ENCODE results near the gene OXNAD1.

The OXNAD1 gene

DNA sequence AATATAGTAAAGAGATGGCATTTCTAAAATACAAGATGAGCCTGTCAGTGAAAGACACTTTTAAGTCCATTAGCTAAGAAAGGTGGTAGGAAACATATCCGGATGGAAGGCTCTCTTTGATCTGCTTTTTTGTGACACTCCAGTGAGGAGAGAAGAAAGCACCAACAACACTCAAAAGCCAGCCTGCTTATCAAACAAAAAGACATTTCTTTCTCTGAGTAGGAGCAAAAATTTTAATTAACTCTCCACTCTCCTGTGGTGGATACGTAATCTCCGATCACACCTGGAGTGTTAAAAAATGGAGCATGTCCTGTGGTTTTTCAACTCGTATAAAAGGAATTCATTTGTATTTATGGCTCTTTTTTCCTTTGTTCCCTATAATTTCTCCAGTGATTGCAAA lies 65.3 kb downstream of the OXNAD1 start:
- TF ChIP-seq, protein P1, sequence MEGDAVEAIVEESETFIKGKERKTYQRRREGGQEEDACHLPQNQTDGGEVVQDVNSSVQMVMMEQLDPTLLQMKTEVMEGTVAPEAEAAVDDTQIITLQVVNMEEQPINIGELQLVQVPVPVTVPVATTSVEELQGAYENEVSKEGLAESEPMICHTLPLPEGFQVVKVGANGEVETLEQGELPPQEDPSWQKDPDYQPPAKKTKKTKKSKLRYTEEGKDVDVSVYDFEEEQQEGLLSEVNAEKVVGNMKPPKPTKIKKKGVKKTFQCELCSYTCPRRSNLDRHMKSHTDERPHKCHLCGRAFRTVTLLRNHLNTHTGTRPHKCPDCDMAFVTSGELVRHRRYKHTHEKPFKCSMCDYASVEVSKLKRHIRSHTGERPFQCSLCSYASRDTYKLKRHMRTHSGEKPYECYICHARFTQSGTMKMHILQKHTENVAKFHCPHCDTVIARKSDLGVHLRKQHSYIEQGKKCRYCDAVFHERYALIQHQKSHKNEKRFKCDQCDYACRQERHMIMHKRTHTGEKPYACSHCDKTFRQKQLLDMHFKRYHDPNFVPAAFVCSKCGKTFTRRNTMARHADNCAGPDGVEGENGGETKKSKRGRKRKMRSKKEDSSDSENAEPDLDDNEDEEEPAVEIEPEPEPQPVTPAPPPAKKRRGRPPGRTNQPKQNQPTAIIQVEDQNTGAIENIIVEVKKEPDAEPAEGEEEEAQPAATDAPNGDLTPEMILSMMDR (IDR thresholded peaks at IDR 0.05; ENCODE audit: borderline replicate concordance, control extremely low read depth, extremely low read depth, insufficient read depth, missing control alignments) = no peak
- no peak for DNase-seq (ENCODE audit: low spot score)
- in situ Hi-C loops (cut with MboI; ENCODE audit: low sequenced_read_pairs, unreplicated experiment) = no loop called here

DNA sequence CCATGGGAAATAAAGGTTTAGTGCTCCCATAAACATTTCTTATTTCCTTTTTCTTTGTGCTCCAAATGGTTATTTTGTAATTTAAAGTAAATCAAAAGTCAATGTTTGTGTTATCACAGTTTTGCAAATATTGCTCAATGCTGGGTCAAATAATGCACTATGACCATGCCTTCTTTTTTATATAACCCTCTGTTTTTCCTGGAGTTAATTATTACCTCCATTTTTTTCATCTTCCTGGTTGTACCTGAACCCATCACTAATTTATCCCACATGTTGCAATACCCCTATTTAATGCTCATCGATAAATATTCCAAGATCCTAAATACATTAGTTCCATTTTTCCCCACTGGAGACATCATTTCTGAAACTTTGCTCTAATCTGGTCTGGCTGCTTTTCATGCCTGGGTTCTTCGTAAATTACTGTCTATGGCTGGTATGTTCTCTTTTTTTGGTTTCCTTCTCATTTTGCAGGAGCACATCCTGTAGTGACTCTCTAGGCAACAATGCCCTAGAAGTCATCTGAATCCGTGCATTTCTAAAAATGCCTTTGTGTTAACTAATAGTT lies 66.4 kb downstream of the OXNAD1 start:
- no peak for DNase-seq (ENCODE audit: low spot score)
- in situ Hi-C loops (cut with MboI; ENCODE audit: low sequenced_read_pairs, unreplicated experiment) = no loop called here
- TF ChIP-seq, protein P1 (IDR thresholded peaks at IDR 0.05; ENCODE audit: borderline replicate concordance, control extremely low read depth, extremely low read depth, insufficient read depth, missing control alignments) = no peak

GRCh38 chr3:16332904-16333426 lies 68.0 kb downstream of the OXNAD1 start:
- in situ Hi-C loops (cut with MboI; ENCODE audit: low sequenced_read_pairs, unreplicated experiment) = no loop called here
- DNase-seq (ENCODE audit: low spot score) = no peak
- TF ChIP-seq, protein P1 (IDR thresholded peaks at IDR 0.05; ENCODE audit: borderline replicate concordance, control extremely low read depth, extremely low read depth, insufficient read depth, missing control alignments) = no peak

DNA sequence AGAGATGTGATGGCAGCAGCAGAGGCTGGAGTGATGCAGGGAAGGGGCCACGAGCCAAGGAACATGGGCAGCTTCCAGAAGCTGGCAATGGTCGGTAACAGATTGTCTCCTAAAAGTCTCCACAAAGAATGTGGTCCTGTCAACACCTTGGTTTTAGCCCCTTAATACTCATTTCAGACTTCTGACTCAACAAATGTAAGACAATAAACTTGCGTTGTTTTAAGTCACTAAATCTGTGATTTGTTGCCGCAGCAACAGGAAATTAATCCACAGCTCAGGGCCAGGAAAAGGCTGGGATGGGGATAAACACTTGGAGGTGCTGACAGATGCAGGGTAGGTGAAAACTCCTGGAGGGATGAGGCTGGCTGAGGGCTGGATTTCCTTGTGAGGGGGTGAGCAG lies 69.9 kb downstream of the OXNAD1 start:
- in situ Hi-C loops (cut with MboI; ENCODE audit: low sequenced_read_pairs, unreplicated experiment) = no loop called here

DNA sequence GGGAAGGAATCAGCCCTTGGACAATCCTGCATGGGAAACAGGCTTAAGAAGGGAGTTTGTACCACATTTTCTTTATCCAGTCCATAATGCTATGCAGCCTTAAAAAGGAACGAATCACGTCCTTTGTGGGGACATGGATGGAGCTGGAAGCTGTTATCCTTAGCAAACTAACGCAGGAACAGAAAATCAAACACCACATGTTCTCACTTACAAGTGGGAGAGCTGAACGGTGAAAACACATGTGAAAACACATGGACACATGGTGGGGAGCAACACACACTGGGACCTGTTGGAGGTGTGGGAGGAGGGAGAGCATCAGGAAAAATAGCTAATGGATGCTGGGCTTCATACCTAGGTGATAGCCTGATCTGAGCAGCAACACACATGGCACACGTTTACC lies 70.3 kb downstream of the OXNAD1 start:
- in situ Hi-C loops (cut with MboI; ENCODE audit: low sequenced_read_pairs, unreplicated experiment) = no loop called here
- no peak for DNase-seq (ENCODE audit: low spot score)
- TF ChIP-seq, protein P1 (IDR thresholded peaks at IDR 0.05; ENCODE audit: borderline replicate concordance, control extremely low read depth, extremely low read depth, insufficient read depth, missing control alignments) = no peak

More for the DNA sequence above, 69.9 kb downstream of the OXNAD1 start:
- TF ChIP-seq, protein P1 (IDR thresholded peaks at IDR 0.05; ENCODE audit: borderline replicate concordance, control extremely low read depth, extremely low read depth, insufficient read depth, missing control alignments) = no peak
- DNase-seq (ENCODE audit: low spot score) = no peak

GRCh38 chr3:16335772-16336645 lies 71.0 kb downstream of the OXNAD1 start:
- no peak for DNase-seq (ENCODE audit: low spot score)
- TF ChIP-seq, protein P1 (IDR thresholded peaks at IDR 0.05; ENCODE audit: borderline replicate concordance, control extremely low read depth, extremely low read depth, insufficient read depth, missing control alignments) = no peak
- in situ Hi-C loops (cut with MboI; ENCODE audit: low sequenced_read_pairs, unreplicated experiment) = no loop called here

Measured in GM13976 (cell line).